Effector memory CD8-positive, alpha-beta T cell (primary cell): ENCODE measurements around the gene RTL5.

Experiments
- ATAC-seq: fragments of 150-1000 bp; cut with Tn5 transposase; replicated peaks from 2 replicates; pipeline ENCODE4 v1.10.0; 2021; ENCODE audit warnings: mild to moderate bottlenecking, moderate library complexity
- DNase-seq, 3 experiments: peaks; one replicate each; pipeline ENCODE4 v3.0.0; 2021
- H3K27ac Mint-ChIP-seq, 2 donors: one replicate each; pipeline ENCODE4 v1.8.0; 2022; ENCODE audit warnings: mild to moderate bottlenecking in 2 of 2, mixed read lengths in 2 of 2, moderate library complexity in 2 of 2
- H3K27me3 Mint-ChIP-seq, 2 donors: one replicate each; pipeline ENCODE4 v1.8.0; 2022; ENCODE audit warnings: mixed read lengths in 2 of 2
- H3K36me3 Mint-ChIP-seq: one replicate; pipeline ENCODE4 v1.8.0; 2022; ENCODE audit warnings: mild to moderate bottlenecking, moderate library complexity, mixed read lengths; ENCODE audit not compliant: insufficient read depth
- H3K4me1 Mint-ChIP-seq, 2 donors: one replicate each; pipeline ENCODE4 v1.8.0; 2022; ENCODE audit warnings: low read depth in 2 of 2, mixed read lengths in 2 of 2
- H3K4me3 Mint-ChIP-seq, 2 donors: one replicate each; pipeline ENCODE4 v1.8.0; 2022; ENCODE audit warnings: mild to moderate bottlenecking in 2 of 2, mixed read lengths in 2 of 2, moderate library complexity in 2 of 2
- H3K9me3 Mint-ChIP-seq, 2 donors: one replicate each; pipeline ENCODE4 v1.8.0; 2022; ENCODE audit warnings: mixed read lengths in 2 of 2

Gene RTL5

DNA sequence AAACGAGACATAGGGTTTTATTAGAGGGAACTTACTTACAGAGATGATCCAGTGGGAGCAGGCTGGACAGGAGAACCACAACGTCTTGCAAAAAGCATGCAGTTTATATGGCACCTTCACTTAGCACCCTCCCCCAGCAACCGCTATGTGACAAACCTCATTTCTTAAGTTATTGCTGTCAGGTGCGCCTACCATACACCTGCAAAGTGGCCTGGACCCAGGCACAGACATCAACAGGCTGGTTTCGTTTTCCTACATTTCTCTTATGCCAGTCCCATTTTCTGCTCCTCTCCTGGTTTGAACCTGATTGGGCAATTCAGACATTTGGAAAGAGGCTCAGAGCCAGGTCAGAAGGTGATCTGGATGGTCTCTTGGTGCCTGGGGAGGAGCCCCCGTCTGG lies 18.3 kb downstream of the RTL5 start:
- no peaks in the 10 kb centered on the region for H3K9me3 Mint-ChIP-seq
- peak overlapping the region in 1 of 2 donors; percentile 36 for H3K4me3 Mint-ChIP-seq
- H3K4me1 Mint-ChIP-seq, result peaks cover 22 to 27% of the 10 kb centered on the region in 2 donors
- DNase-seq (no peak), ATAC-seq (no peak)
- H3K36me3 Mint-ChIP-seq, result peaks cover 6% of the 10 kb centered on the region
- peak overlapping the region in 1 of 2 donors; percentile 74 for H3K27ac Mint-ChIP-seq
- no peaks in the 10 kb centered on the region for H3K27me3 Mint-ChIP-seq

DNA sequence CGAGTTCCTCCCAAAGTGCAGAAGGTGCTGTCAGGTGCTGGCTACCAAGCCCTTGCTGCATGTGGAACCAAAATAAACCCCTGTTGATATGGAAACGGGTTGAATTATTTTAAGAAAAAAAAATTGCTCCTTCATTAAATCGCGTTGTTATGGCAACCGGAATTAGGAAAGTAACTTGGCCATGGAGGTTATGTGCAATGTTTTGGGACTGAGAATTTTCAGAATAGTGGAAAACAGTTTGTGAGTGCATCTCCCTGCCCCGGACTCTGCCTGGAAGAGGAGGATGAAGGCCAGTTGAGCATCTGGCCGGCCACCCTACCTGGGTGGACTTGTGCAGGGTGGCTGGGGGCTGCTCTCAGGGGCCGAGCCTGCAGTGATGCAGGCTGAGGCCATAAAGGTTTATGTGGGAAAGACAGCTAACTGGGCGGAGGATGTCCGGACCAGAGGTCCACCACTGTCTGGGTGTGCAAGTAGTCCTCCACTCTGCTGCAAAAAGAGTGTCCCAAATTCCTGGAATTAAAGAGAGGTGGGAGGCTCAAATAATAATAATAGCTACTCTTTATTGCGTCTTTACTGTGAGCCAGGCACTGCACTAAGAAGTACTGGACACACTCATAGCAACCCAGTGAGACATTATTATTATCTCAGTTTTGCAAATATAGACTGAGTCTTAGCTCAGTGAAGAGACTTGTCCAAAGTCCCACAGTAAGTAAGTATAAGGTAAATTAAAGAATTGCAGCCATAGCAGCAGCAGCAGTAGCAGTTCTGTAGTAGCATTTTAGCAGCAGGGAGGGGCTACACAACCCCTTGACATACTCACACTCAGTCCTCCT lies 20.6 kb downstream of the RTL5 start:
- ATAC-seq (no peak), DNase-seq (no peak)
- Mint-ChIP-seq H3K4me3 (no peak overlapping the region), H3K4me1 (peaks cover 28 to 31% of the 10 kb centered on the region in 2 donors), H3K9me3 (no peaks in the 10 kb centered on the region), H3K36me3 (peaks cover 6% of the 10 kb centered on the region), H3K27me3 (no peaks in the 10 kb centered on the region), H3K27ac (no peak overlapping the region)

DNA sequence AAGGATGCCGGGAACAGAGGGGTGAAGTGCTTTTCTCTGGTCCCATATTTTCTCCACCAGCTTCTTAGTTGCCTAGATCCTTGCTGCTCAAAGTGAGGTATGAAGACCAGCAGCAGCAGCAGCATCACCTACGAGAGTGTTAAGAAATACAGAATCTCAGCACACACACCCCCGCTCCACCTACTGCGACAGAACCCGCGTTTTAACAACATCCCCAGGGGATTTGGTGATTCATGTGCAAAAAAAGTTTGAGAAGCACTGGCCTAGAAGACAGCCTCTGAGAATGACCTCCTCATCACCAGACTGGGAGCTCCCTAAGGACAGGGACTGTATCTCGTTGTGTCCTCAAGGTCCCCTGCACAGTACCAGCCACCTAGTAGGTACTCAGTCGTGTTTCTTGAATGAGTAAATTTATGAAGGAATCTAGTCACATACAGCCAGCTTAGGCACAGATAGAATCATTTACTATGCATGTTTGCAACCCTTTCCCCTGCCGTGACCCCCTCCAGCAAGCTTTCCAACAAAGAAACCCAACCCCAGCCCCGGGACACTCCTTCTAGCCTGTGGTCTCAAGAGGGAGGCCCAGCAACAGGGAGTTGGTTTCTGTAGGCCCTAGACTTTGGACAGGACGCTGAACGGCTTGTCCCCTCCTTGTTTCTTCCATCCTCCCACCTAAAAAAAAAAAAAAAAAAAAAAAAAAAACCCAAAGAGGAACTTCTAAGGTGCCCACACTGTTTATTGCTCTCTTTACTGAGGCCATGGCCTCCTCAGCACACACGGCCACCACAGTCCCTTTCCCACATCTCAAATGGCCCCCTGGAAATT lies 21.5 kb downstream of the RTL5 start:
- no peaks in the 10 kb centered on the region for H3K27me3 Mint-ChIP-seq
- H3K9me3 Mint-ChIP-seq, result no peaks in the 10 kb centered on the region
- no peak for ATAC-seq
- peaks cover 14% of the 10 kb centered on the region for H3K36me3 Mint-ChIP-seq
- peaks cover 30 to 34% of the 10 kb centered on the region in 2 donors for H3K4me1 Mint-ChIP-seq
- no peak overlapping the region for H3K4me3 Mint-ChIP-seq
- H3K27ac Mint-ChIP-seq, result no peak overlapping the region
- no peak for DNase-seq

DNA sequence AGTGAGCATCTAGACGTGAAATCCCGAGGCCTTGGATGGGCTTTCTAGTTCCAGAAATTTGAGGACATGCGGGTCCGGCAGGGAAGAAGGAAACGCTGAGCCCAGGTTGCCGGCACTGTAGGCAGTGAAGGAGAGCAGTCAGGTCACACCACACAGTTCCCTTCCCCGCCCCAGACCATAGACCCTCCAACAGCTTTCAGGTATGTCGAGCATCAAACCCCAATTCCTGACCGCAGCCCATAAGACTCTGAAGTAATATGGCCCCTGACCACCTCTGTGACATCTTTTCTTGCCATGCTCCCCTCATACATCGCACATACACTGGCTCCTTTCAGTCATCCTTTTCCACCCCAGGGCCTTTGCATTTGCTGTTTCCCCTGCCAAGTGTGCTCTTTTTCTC lies 23.0 kb downstream of the RTL5 start:
- Mint-ChIP-seq H3K36me3 (peaks cover 21% of the 10 kb centered on the region), H3K4me1 (peaks cover 34 to 38% of the 10 kb centered on the region in 2 donors), H3K4me3 (peak overlapping the region in 1 of 2 donors; percentile 11), H3K27ac (peak overlapping the region in 1 of 2 donors; percentile 87), H3K27me3 (no peaks in the 10 kb centered on the region), H3K9me3 (no peaks in the 10 kb centered on the region)
- no peak for ATAC-seq
- no peak for DNase-seq

DNA sequence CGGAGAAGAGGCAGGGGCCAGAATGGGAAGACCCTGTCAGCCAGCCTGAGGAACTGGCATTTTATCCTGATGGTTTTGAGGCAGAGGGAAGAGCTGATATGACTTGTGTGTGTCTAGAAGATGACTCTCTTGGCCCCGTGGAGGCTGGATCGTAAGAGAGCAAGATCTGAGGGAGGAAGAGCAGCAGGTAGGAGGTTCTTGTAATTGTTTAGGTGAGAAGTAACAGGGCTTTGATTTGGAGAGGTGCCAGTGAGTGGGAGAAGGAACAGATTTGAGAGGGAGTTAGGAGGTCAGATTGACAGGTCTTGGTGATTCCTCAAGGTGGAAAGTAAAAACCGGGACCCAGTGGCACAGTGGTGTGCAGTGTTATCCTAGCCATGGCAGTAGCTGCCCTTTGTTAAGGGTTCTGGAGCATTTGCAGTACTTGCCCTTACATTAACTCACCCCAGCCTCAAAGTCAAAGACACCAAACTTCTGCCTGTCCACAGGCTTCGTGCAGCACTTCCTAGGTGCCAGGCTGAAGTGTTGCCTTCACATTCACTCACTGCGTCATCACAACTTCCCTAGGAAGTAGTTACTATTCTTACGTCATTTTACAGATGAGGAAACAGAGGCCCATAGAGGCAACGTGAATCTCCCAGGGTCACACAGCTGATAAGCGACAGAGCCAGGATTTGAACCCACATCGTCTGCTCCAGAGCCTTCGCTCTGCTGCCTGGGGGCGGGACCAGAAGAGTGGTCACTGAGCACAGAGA lies 23.7 kb downstream of the RTL5 start:
- Mint-ChIP-seq H3K36me3 (peaks cover 24% of the 10 kb centered on the region), H3K27me3 (no peaks in the 10 kb centered on the region), H3K4me3 (peak overlapping the region; percentile 34 to 55), H3K27ac (peak overlapping the region; percentile 89 to 95), H3K4me1 (peaks cover 34 to 38% of the 10 kb centered on the region in 2 donors), H3K9me3 (no peaks in the 10 kb centered on the region)
- ATAC-seq (no peak), DNase-seq (no peak)

DNA sequence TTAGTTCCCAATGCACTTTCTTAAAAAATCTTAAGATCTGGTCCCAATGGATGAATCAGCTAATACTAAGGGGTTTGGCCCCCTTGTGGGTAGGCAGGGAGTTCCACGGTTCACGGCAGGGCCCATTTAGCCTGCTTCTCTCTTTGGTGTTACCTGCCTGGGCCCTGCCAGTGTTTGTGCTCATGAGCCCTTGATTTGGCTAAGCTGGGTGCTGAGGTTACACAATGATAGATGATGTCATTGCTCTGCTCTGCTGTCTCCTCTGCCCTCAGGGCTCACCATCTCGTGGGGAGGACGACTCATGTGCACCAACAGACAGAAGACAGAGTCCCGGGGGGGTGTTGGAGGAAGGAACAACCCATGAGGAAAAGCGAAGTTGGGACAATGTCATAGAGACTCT lies 24.4 kb downstream of the RTL5 start:
- peaks cover 37 to 38% of the 10 kb centered on the region in 2 donors for H3K4me1 Mint-ChIP-seq
- H3K9me3 Mint-ChIP-seq, result no peaks in the 10 kb centered on the region
- DNase-seq, result peak in 1 of 3 experiments; percentile 23
- peaks cover 25% of the 10 kb centered on the region for H3K36me3 Mint-ChIP-seq
- peak; percentile 41 for ATAC-seq
- H3K27ac Mint-ChIP-seq, result peak overlapping the region; percentile 89 to 95
- H3K4me3 Mint-ChIP-seq, result peak overlapping the region; percentile 34 to 55
- H3K27me3 Mint-ChIP-seq, result no peaks in the 10 kb centered on the region

DNA sequence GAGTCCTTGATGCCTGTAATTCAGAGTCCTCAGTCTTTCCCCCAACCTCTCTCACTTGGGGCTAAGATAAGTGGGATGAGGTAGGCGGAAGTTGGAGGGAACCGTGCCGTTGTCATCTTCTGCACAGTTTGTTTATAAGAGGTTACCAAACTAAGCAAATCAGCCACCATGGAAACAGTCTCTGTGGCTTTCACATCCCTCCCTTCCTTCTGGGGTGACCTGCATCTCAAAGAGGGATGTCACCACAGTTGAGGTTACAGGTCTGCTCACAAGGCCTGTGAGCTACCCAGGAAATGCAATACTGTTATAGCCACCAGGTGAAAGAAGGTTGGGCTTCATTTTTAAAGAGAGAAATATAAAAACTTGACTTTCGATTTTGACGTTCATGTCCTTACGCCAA lies 26.3 kb downstream of the RTL5 start:
- H3K4me3 Mint-ChIP-seq, result peak overlapping the region; percentile 75 to 77
- H3K27me3 Mint-ChIP-seq, result no peaks in the 10 kb centered on the region
- DNase-seq (peak; percentile 62 to 71 (median 67)), ATAC-seq (peak; percentile 72)
- peaks cover 40% of the 10 kb centered on the region for H3K36me3 Mint-ChIP-seq
- H3K27ac Mint-ChIP-seq, result peak overlapping the region; percentile 99
- peaks cover 40 to 44% of the 10 kb centered on the region in 2 donors for H3K4me1 Mint-ChIP-seq
- no peaks in the 10 kb centered on the region for H3K9me3 Mint-ChIP-seq

DNA sequence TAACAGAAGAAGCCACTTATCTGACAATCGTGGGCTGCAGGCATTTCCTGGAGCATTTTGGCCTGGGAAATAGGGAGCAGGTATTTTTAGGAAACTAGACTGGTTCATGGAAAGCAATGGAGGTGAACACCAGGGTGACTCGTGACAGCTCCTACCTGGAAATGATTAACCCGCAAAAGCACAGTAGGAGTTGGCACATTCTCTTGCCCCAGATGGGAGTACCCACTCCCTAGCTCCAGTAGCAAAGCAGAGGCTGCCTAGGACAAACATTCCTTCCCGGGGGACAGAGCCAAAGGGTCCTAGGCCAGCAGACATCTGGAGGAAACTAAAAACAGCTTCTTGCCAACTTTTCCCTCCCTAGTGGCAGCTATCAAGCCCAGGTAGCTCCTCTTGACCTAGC lies 29.0 kb downstream of the RTL5 start:
- Mint-ChIP-seq H3K27me3 (no peaks in the 10 kb centered on the region), H3K27ac (peak overlapping the region; percentile 95 to 99), H3K36me3 (peaks cover 52% of the 10 kb centered on the region), H3K4me3 (peak overlapping the region; percentile 8 to 69), H3K9me3 (no peaks in the 10 kb centered on the region), H3K4me1 (peaks cover 40 to 50% of the 10 kb centered on the region in 2 donors)
- ATAC-seq (no peak), DNase-seq (no peak)

DNA sequence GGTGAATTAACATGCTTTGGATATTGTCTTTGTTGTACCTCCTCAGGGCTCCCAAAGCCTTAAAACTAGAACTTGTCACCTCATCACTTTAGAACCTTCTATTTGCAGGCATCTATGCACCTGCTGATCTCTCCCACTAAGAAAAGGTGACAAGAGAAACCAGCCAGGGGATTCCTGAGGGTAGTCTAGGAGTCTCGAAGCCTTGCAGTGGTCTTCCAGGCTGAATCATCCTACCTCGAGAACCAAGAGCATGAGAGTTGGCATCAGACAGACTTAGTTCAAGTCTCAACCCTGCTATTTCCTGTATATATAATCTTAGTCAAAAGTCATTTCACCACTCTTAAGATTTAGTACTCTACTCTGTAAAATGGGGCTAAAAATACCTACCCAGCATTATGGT lies 29.6 kb downstream of the RTL5 start:
- Mint-ChIP-seq H3K9me3 (no peaks in the 10 kb centered on the region), H3K4me3 (peak overlapping the region; percentile 87 to 92), H3K36me3 (peaks cover 53% of the 10 kb centered on the region), H3K27ac (peak overlapping the region; percentile 95 to 99), H3K4me1 (peaks cover 38 to 46% of the 10 kb centered on the region in 2 donors), H3K27me3 (no peaks in the 10 kb centered on the region)
- DNase-seq (no peak), ATAC-seq (no peak)

DNA sequence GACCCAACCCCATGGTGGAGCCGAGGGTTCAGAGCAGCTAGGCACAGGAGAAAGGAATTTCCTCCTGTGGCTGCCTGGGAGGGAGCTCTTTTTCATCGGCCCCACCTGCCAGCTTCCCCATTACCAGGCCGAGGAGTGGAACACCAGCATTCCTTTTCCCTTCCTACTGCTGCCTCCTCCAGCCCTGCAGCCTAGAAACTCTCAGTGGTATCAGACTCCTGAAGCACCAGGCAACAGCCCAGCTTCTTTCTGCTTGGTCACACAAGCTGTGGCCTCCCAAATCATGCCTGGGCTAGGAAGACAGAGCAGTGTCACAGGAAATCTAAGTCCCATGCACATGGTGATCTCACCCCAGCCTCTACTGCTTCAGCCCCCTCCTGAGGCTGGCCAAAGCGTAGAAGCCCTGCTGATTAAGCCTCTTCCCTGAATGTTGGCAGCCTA lies 30.1 kb downstream of the RTL5 start:
- Mint-ChIP-seq H3K4me3 (peak overlapping the region; percentile 87 to 92), H3K9me3 (no peaks in the 10 kb centered on the region), H3K36me3 (peaks cover 53% of the 10 kb centered on the region), H3K27me3 (no peaks in the 10 kb centered on the region), H3K4me1 (peaks cover 38 to 44% of the 10 kb centered on the region in 2 donors), H3K27ac (peak overlapping the region; percentile 95 to 99)
- ATAC-seq, result no peak
- DNase-seq, result no peak

DNA sequence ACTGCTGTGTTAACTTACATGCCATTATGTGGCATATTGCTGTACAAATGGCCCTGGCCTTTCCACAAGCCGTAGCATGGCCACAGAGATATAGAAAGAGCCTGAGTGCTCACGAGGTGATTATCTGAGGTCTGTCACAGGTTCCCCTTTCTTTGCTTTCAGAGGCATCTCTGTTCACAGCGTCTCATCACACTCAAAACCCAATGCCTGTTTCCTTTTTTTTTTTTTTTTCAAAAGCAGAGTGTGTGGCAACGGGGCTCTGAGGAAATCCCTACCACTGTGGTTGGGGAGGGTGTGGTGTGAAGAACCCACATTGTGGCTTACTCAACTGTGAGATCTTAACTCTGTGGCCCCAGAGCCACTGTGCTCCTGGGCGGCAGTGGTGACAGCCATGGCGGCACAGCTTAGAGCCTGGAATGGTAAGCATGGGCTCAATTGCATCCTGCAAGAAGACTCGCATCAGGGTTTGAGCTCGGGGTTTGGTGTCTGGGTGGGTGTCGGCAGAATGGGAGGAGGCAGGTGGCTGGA lies 30.8 kb downstream of the RTL5 start:
- Mint-ChIP-seq H3K4me1 (peaks cover 36 to 46% of the 10 kb centered on the region in 2 donors), H3K27me3 (no peaks in the 10 kb centered on the region), H3K36me3 (peaks cover 51% of the 10 kb centered on the region), H3K4me3 (peak overlapping the region; percentile 87 to 92), H3K9me3 (no peaks in the 10 kb centered on the region), H3K27ac (peak overlapping the region; percentile 95 to 99)
- ATAC-seq (peak; percentile 65), DNase-seq (peak; percentile 72 to 76 (median 75))

DNA sequence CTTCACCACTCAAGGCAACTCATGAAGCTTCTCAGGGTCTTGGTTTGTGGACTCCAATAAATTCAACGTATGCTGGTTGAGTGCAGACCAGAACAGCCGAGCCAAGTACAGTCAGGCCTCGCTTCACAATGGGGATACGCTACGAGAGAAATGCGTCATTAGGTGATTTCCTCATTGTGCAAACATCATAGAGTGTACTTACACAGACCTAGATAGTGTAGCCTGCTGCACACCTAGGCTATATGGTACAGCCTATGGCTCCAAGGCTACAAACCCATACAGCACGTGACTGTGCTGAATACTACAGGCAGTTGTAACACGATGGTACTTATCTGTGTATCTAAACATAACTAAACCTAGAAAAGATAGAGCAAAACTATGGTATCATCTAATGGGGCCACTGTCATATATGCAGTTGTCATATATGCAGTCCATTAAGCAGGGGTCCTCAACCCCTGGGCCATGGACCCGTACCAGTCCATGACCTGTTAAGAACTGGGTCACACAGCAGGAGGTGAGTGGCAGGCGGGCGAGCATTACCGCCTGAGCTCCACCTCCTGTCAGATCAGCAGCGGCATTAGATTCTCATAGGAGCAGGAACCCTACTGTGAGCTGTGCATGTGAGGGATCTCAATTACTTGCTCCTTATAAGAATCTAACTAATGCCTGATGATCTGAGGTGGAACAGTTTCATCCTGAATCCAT lies 31.5 kb downstream of the RTL5 start:
- peak overlapping the region; percentile 87 to 92 for H3K4me3 Mint-ChIP-seq

More for the DNA sequence above, 31.5 kb downstream of the RTL5 start:
- no peaks in the 10 kb centered on the region for H3K9me3 Mint-ChIP-seq
- H3K27me3 Mint-ChIP-seq, result no peaks in the 10 kb centered on the region
- DNase-seq (peak; percentile 15 to 37 (median 25)), ATAC-seq (peak; percentile 54)
- peaks cover 34 to 49% of the 10 kb centered on the region in 2 donors for H3K4me1 Mint-ChIP-seq
- H3K27ac Mint-ChIP-seq, result peak overlapping the region; percentile 95 to 99
- peaks cover 47% of the 10 kb centered on the region for H3K36me3 Mint-ChIP-seq
